ENCODE results near the gene CDH4.

GRCh38 chr20:61668065-61668650 lies 416.1 kb downstream of the CDH4 start:
- TF ChIP-seq CTCF (IDR thresholded peaks at IDR 0.05; ENCODE audit: borderline replicate concordance, extremely low read depth, low read length, poor library complexity, severe bottlenecking) (no peak), EZH2 (IDR thresholded peaks at IDR 0.05; ENCODE audit: borderline replicate concordance, low read depth, low read length, severe bottlenecking) (no peak)
